Caco-2 (cell line): ENCODE results near the gene CXCL10. TPM values are rescaled to one million over a fixed set of nuclear protein-coding genes. Genes with fewer than 3 reads are reported as not detected.

Experiments used
- BruUV-seq: library from RNA; stranded (reverse); fragments of 400-500 nt; replicated peaks from 2 replicates; lab custom pipeline; 2021; lab: Mats Ljungman, UMichigan
- CTCF ChIA-PET: fragments of 300-600 bp; sonication (Branson Sonifier 250); formaldehyde crosslinking; loops from one replicate; lab custom pipeline; 2022; ENCODE audit warnings: antibody characterized with exemption; lab: Charles Lee
- POLR2A ChIA-PET: fragments of 300-600 bp; sonication (Branson Sonifier 250); formaldehyde crosslinking; loops from one replicate; lab custom pipeline; 2022; ENCODE audit warnings: antibody characterized with exemption; lab: Charles Lee
- DNase-seq, 2 experiments: peaks; one replicate each; pipeline versions ENCODE4 v3.0.0 to v3.0.0-alpha.2; 2020 to 2022
- H3K27me3 ChIP-seq: replicated peaks from 2 replicates; pipeline ENCODE4 v1.6.0; 2011; ENCODE audit warnings: low read length; ENCODE audit not compliant: control insufficient read depth, insufficient read depth
- H3K36me3 ChIP-seq: 2 replicates; pipeline ENCODE4 v1.5.1; 2011; ENCODE audit warnings: low read length; ENCODE audit not compliant: control insufficient read depth, insufficient read depth
- H3K4me1 ChIP-seq: fragments of 250-450 bp; sonication (Bioruptor Pico); 2 replicates; pipeline ENCODE4 v1.5.1; 2020; ENCODE audit warnings: mild to moderate bottlenecking
- H3K4me3 ChIP-seq: 2 replicates; pipeline ENCODE4 v1.5.1; 2011; ENCODE audit warnings: low read depth, mild to moderate bottlenecking, control low read depth, low read length
- H3K9me3 ChIP-seq: fragments of 250-450 bp; sonication (Bioruptor Pico); 2 replicates; pipeline ENCODE4 v1.5.1; 2020; ENCODE audit warnings: mild to moderate bottlenecking, moderate library complexity
- H3K27ac Mint-ChIP-seq: one replicate; pipeline ENCODE4 v1.8.0; 2022; ENCODE audit warnings: mixed read lengths; ENCODE audit not compliant: unreplicated experiment
- H3K27me3 Mint-ChIP-seq: one replicate; pipeline ENCODE4 v1.8.0; 2022; ENCODE audit warnings: mixed read lengths; ENCODE audit not compliant: insufficient read depth, unreplicated experiment
- H3K36me3 Mint-ChIP-seq: one replicate; pipeline ENCODE4 v1.8.0; 2022; ENCODE audit warnings: mild to moderate bottlenecking, mixed read lengths; ENCODE audit not compliant: insufficient read depth, unreplicated experiment
- H3K4me1 Mint-ChIP-seq: one replicate; pipeline ENCODE4 v1.8.0; 2022; ENCODE audit warnings: low read depth, mixed read lengths; ENCODE audit not compliant: unreplicated experiment
- H3K4me3 Mint-ChIP-seq: one replicate; pipeline ENCODE4 v1.8.0; 2022; ENCODE audit warnings: mild to moderate bottlenecking, moderate library complexity, mixed read lengths; ENCODE audit not compliant: unreplicated experiment
- H3K9me3 Mint-ChIP-seq: one replicate; pipeline ENCODE4 v1.8.0; 2022; ENCODE audit warnings: mixed read lengths; ENCODE audit not compliant: unreplicated experiment
- intact Hi-C: fragments of 100-400 bp; cut with micrococcal nuclease; formaldehyde crosslinking; loops from one replicate; pipeline ENCODE4 v1.10.0; 2022; ENCODE audit not compliant: unreplicated experiment
- total RNA-seq: library from RNA; stranded (reverse); gene quantifications from 2 replicates; pipeline ENCODE4 v1.2.3, GENCODE V29; 2022
- TF ChIP-seq, protein P1 (sequence below), 2 experiments: fragments of 200-600 bp in 1 of 2; IDR thresholded peaks; 1 replicate in 1 of 2; 2 replicates in 1 of 2; pipeline versions ENCODE4 v1.5.1 to v1.8.0; 2011 to 2022; ENCODE audit warnings: antibody characterized with exemption in 1 of 2, control low read depth in 1 of 2, inconsistent platforms in 1 of 2, low read depth in 1 of 2, low read length in 1 of 2, mild to moderate bottlenecking in 1 of 2, moderate library complexity in 1 of 2; ENCODE audit not compliant: insufficient read depth in 1 of 2, severe bottlenecking in 1 of 2, unreplicated experiment in 1 of 2

Gene CXCL10
- total RNA-seq, 1 experiment from 2014 or later, result not detected

DNA sequence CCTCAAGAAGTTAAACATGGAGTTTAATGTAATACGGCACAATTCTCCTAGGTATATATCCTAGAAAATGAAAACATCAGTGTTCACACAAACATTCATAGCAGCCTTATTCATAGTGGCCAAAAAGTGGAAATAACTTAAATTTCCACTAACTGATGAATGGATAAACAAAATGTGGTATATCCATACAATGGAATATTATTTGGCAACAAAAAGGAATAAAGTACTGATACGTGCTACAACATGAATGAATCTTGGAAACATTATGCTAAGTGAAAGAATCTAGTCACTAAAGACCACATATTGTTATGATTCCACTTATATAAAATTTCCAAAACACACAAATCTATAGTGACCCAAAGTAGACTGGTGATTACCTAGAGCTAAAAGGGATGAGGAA is 47.1 kb downstream of the CXCL10 start:
- Mint-ChIP-seq H3K4me1 (no peaks in the 10 kb centered on the region), H3K9me3 (no peaks in the 10 kb centered on the region), H3K36me3 (peaks cover 70% of the 10 kb centered on the region), H3K27ac (no peak overlapping the region), H3K4me3 (no peak overlapping the region), H3K27me3 (no peaks in the 10 kb centered on the region)
- no peak for DNase-seq
- ChIA-PET CTCF (no interaction called here), POLR2A (no interaction called here)
- Histone ChIP-seq H3K9me3 (no peaks in the 10 kb centered on the region), H3K36me3 (peaks cover 2% of the 10 kb centered on the region; the same call in 1 of the 2 replicates), H3K4me3 (no peak overlapping the region), H3K4me1 (no peaks in the 10 kb centered on the region), H3K27me3 (no peaks in the 10 kb centered on the region)
- no TSS peak for BruUV-seq
- intact Hi-C loops, result no loop called here
- TF ChIP-seq, protein P1, sequence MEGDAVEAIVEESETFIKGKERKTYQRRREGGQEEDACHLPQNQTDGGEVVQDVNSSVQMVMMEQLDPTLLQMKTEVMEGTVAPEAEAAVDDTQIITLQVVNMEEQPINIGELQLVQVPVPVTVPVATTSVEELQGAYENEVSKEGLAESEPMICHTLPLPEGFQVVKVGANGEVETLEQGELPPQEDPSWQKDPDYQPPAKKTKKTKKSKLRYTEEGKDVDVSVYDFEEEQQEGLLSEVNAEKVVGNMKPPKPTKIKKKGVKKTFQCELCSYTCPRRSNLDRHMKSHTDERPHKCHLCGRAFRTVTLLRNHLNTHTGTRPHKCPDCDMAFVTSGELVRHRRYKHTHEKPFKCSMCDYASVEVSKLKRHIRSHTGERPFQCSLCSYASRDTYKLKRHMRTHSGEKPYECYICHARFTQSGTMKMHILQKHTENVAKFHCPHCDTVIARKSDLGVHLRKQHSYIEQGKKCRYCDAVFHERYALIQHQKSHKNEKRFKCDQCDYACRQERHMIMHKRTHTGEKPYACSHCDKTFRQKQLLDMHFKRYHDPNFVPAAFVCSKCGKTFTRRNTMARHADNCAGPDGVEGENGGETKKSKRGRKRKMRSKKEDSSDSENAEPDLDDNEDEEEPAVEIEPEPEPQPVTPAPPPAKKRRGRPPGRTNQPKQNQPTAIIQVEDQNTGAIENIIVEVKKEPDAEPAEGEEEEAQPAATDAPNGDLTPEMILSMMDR (IDR thresholded peaks at IDR 0.05; ENCODE audit: insufficient read depth in 1 of 2, low read depth in 1 of 2, low read length in 1 of 2, severe bottlenecking in 1 of 2, unreplicated experiment in 1 of 2), result no peak

DNA sequence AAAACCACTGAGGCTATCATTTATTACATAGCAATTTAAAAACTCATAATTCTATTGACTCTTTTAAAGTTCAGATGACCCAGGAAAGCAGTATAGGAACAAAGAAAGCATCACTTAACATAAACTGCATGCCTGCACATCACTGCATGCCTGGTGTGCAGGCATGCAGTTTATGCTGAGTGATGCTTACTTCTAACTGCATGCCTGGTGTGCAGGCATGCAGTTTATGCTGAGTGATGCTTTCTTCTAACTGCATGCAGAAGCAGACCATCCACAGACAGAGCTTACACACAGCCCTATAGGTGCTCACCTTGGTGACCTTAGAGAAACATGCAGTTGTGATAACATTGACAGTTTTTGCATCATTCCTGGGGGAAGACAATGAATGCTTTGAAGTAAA is 49.5 kb downstream of the CXCL10 start:
- DNase-seq, result no peak
- BruUV-seq, result no TSS peak
- Mint-ChIP-seq H3K9me3 (no peaks in the 10 kb centered on the region), H3K27me3 (no peaks in the 10 kb centered on the region), H3K4me3 (no peak overlapping the region), H3K36me3 (peaks cover 90% of the 10 kb centered on the region), H3K4me1 (no peaks in the 10 kb centered on the region), H3K27ac (no peak overlapping the region)
- POLR2A ChIA-PET, result no interaction called here
- intact Hi-C loops, result no loop called here
- Histone ChIP-seq H3K9me3 (no peaks in the 10 kb centered on the region), H3K36me3 (no peaks in the 10 kb centered on the region; the same call in 1 of the 2 replicates), H3K27me3 (no peaks in the 10 kb centered on the region), H3K4me1 (no peaks in the 10 kb centered on the region), H3K4me3 (no peak overlapping the region)
- TF ChIP-seq, protein P1 (IDR thresholded peaks at IDR 0.05; ENCODE audit: insufficient read depth in 1 of 2, low read depth in 1 of 2, low read length in 1 of 2, severe bottlenecking in 1 of 2, unreplicated experiment in 1 of 2), result no peak
- CTCF ChIA-PET, result no interaction called here

Other genes with a start within 250 kb of the CXCL10 start
- gene PPEF2, start 121.0 kb downstream of the CXCL10 start, total RNA-seq, result not detected in 2 replicates
- 11.2 and 11.8 TPM in 2 replicates for gene NAAA, start 82.5 kb downstream of the CXCL10 start, total RNA-seq
- 63.8 and 71.7 TPM in 2 replicates for gene SDAD1, start 32.6 kb downstream of the CXCL10 start, total RNA-seq
- gene CXCL9, start 16.0 kb downstream of the CXCL10 start, total RNA-seq, result not detected in 2 replicates
- gene CXCL11, start 12.6 kb upstream of the CXCL10 start, total RNA-seq, result not detected in 2 replicates
- not detected in 2 replicates for gene ART3, start 51.2 kb upstream of the CXCL10 start, total RNA-seq
- 64.9 and 68.8 TPM in 2 replicates for gene NUP54, start 124.9 kb upstream of the CXCL10 start, total RNA-seq
- gene SCARB2, start 190.3 kb upstream of the CXCL10 start, total RNA-seq, result 148 and 150 TPM in 2 replicates
- 6.3 and 6.6 TPM in 2 replicates for gene FAM47E, start 228.2 kb upstream of the CXCL10 start, total RNA-seq